NB4 (cell line): ENCODE data around the gene MBD4.

ENCODE experiments used
- DNase-seq: peaks from one replicate; pipeline ENCODE4 v3.0.0; 2010; ENCODE audit warnings: low read depth
- H3K4me3 ChIP-seq: one replicate; pipeline ENCODE4 v1.5.1; 2011; ENCODE audit warnings: mild to moderate bottlenecking, low read depth, low read length, moderate library complexity
- MYC ChIP-seq: IDR thresholded peaks from 2 replicates; pipeline ENCODE4 v1.6.1; 2011; ENCODE audit warnings: low read depth, low read length
- POLR2A ChIP-seq: IDR thresholded peaks from 2 replicates; pipeline ENCODE4 v1.6.1; 2011; ENCODE audit warnings: mild to moderate bottlenecking; ENCODE audit not compliant: insufficient read length; ENCODE audit errors: extremely low read depth
- TF ChIP-seq, protein P1 (sequence below): IDR thresholded peaks from one replicate; pipeline ENCODE4 v1.5.1; 2012; ENCODE audit warnings: low read depth, low read length
- TF ChIP-seq, protein P2 (sequence below): IDR thresholded peaks from 2 replicates; pipeline ENCODE4 v1.6.1; 2011; ENCODE audit warnings: low read depth, low read length

Gene MBD4

DNA sequence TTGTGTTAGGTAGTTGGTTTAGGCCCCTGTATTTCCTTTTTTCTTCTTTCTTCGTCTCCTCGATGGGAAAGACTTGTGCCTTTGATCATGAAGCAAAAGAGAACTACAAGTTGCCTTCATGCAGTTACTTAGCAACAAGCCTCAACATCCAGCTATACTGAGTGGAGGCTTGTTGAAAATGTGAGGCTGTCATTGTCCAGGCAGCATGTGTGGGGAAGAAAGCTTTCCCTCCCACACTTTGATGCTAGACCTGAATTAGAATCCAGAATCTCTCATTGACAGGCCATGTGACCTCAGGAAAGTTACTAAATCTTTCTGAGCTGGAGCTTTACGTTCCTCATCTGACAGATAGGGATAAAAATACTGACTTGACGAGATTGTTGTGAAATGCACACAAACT, 24.0 kb upstream of the MBD4 start:
- no peak for DNase-seq
- no peak overlapping the region for H3K4me3 ChIP-seq
- TF ChIP-seq MYC (no peak), POLR2A (no peak)
- TF ChIP-seq, protein P1, sequence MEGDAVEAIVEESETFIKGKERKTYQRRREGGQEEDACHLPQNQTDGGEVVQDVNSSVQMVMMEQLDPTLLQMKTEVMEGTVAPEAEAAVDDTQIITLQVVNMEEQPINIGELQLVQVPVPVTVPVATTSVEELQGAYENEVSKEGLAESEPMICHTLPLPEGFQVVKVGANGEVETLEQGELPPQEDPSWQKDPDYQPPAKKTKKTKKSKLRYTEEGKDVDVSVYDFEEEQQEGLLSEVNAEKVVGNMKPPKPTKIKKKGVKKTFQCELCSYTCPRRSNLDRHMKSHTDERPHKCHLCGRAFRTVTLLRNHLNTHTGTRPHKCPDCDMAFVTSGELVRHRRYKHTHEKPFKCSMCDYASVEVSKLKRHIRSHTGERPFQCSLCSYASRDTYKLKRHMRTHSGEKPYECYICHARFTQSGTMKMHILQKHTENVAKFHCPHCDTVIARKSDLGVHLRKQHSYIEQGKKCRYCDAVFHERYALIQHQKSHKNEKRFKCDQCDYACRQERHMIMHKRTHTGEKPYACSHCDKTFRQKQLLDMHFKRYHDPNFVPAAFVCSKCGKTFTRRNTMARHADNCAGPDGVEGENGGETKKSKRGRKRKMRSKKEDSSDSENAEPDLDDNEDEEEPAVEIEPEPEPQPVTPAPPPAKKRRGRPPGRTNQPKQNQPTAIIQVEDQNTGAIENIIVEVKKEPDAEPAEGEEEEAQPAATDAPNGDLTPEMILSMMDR, result no peak
- TF ChIP-seq, protein P2, sequence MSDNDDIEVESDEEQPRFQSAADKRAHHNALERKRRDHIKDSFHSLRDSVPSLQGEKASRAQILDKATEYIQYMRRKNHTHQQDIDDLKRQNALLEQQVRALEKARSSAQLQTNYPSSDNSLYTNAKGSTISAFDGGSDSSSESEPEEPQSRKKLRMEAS, result no peak

DNA sequence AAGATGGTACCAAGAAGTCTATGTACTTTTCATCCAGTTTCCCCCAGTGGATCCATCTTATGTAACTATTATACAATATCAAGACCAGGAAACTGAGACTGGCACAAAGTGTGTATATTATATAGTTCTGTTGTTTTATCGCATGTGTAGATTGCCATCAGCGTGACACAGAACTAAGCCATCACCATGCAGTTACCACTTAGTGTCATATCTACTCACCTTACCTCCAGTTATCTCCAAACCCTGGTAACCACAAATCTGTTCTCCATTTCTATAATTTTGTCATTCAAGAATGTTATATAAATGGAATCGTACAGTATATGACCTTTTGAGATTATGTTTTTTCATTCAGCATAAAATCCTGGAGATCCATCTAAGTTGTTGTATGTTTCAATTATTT, 23.3 kb upstream of the MBD4 start:
- DNase-seq, result no peak
- no peak for TF ChIP-seq POLR2A
- no peak for TF ChIP-seq MYC
- TF ChIP-seq, protein P1, result no peak
- TF ChIP-seq, protein P2, result no peak
- H3K4me3 ChIP-seq, result no peak overlapping the region

DNA sequence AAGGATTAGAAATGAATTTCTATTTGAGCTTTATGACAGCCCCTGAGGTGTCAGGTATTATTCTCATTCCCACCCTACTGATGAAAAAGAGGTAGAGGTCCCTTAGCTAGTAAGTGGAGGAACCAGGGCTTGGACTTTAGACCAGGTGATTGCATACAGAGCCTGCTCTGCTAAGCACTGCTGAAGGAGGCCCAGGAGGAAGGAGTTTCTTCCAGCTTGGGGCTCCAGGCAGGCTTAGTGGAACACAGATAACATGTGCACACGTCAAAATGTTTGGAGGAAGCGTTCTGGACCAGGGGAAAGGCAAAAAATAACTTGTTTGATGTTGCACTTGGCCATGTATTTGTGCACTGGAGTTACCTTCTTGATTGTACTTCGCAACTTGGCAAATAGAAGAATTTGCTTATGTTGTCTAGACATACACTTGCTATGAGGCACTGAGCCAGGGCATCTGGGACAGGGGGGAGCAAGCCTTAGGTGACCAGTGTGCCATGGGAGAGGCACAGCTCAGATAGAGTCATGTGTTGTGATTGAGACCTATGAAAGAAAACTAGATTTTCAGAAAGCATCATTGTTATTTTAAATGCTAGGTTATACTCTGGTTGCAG, 22.7 kb upstream of the MBD4 start:
- H3K4me3 ChIP-seq, result no peak overlapping the region
- no peak for DNase-seq
- TF ChIP-seq POLR2A (no peak), MYC (no peak)
- TF ChIP-seq, protein P2, result no peak
- TF ChIP-seq, protein P1, result no peak

DNA sequence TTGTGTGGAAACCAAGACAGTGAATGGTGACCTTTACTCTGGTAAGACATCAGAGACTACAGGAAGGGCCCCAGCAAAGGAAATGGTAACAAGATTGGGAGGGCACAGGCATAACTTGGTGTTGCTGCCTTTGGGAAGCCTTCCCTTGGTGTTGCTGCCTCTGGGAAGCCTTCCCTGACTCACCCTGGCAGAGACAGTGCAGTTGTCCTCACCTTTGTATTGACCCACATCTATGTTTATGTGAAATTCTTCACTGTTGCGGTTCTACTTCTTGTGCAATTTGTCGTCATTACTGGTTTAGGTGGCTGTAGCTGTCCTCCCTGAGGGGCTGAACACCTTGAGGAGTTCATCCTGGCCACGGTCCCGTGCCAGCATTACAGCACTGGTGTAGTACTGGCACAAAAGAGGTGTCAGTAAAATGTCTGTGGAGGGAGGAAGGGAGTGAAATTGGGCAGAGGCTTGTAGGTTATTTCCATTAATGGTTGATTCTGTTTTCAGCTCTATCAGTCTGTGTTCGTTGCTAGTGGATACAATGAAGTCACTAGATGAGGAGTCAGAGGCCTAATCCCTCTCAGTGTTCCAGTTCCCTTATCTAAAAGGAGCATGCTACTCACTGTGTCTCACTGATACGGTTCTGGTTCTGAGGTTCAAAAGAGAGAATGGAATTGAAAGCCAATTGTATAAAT, 21.9 kb upstream of the MBD4 start:
- TF ChIP-seq, protein P1, result no peak
- TF ChIP-seq POLR2A (no peak), MYC (no peak)
- TF ChIP-seq, protein P2, result no peak
- no peak for DNase-seq
- H3K4me3 ChIP-seq, result no peak overlapping the region

DNA sequence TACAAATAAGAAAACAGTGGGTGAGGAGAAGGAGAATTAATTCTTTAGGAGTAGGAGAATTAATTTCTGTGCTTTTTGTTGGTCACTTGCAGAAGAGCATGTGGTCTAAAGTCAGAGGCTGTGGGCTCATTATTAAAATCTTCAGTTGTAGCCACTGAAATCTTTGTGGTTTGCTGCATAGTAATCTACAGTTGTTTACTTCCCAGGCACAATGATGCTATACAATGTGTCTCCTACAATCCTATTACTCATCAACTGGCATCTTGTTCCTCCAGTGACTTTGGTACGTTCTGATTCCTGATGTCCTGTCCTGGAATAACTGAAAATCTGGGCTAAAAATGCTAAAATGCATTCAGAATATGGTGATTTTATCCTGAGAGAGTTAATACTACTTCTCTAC, 21.3 kb upstream of the MBD4 start:
- no peak overlapping the region for H3K4me3 ChIP-seq
- TF ChIP-seq, protein P1, result no peak
- TF ChIP-seq, protein P2, result no peak
- no peak for DNase-seq
